ENCODE data around the gene KIAA1549.
"Not testable (repeated sequence)": the region's sequence is repeated elsewhere in the genome, so short reads cannot be mapped to it uniquely, and the experiment has no call there.

KIAA1549 gene

GRCh38 chr7:138843632-138844580 lies 137.3 kb downstream of the KIAA1549 start:
- no peak for DNase-seq

- no peak for DNase-seq
These were observed 139.1 kb downstream of the KIAA1549 start for GRCh38 chr7:138842111-138842510.

- DNase-seq, result no peak
These were observed 143.0 kb downstream of the KIAA1549 start for GRCh38 chr7:138838166-138838565.

DNA sequence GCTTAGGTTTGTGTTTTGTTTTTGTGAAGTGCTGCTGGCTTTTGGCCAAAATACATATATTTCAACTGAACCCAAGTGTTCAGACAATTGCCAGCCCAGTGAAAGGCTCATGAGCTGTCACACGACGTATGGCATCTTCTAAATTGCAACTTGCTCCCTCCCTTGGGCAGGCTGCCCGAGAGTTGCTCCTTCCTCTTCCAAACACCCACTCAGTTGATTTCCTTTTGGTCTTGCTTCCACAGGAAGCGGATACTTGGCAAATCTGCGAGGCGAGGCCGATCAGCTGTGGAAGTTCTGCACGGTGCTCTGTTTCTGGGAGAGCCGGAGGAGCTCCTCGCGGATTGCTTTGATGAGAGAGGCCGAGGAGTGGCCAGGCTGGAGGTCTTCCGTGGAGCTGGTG lies 143.6 kb downstream of the KIAA1549 start:
- DNase-seq, result no peak

DNA sequence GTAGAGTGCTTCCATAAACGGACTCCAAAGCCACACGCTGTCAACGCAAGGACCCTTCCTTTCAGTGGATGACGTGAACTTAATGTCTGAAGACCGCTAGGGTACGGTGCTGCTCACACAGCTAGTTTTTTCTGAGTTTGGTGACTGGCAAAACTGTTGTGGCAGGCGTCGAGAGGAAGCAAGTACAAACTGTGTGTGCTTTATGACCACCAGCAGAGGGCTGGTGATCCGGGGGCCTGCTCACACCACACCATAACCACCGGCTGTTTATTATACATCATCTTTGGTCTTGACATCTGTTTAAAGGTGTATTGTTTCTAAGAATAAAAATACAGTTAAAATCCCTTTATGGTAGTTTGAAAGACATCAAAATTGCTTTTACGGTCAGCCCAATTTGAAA lies 146.1 kb downstream of the KIAA1549 start:
- no peak for DNase-seq

GRCh38 chr7:138834583-138834982 lies 146.6 kb downstream of the KIAA1549 start:
- DNase-seq, result no peak

- DNase-seq, result no peak
These were observed 147.6 kb downstream of the KIAA1549 start for GRCh38 chr7:138833596-138833995.

DNA sequence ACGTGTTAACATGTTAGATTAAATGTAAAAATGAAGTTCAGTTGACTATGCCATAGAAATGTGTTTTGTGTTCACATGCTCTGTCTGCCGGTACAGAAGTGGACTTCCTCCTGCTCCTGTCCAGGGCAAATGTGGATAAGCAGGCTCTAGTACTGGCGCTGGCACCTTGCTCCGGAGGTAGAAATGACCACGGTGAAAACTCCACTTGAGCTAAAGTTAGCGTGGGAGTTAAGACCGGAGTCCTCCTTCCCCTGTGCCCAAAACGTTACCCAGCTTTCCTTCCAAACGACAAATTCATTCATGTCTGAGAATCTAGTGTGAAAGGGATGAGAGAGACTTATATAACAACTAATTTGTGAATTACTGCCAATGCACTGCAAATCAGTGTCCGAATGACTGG lies 148.2 kb downstream of the KIAA1549 start:
- no peak for DNase-seq

DNA sequence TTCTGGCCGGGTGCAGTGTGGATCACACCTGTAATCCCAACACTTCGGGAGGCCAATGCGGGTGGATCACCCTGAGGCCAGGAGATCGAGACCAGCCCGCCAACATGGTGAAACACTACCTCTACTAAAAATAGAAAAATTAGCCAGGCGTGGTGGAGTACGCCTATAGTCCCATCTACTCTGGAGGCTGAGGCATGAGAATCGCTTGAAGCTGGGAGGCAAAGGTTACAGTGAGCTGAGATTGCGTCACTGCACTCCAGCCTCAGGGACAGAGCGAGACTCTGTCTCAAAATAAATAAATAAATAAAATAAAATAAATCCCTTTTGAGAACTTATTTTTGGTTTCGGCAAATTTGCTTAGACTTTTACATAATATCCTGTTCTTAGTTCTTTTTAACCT lies 151.9 kb downstream of the KIAA1549 start:
- DNase-seq, result no peak

DNA sequence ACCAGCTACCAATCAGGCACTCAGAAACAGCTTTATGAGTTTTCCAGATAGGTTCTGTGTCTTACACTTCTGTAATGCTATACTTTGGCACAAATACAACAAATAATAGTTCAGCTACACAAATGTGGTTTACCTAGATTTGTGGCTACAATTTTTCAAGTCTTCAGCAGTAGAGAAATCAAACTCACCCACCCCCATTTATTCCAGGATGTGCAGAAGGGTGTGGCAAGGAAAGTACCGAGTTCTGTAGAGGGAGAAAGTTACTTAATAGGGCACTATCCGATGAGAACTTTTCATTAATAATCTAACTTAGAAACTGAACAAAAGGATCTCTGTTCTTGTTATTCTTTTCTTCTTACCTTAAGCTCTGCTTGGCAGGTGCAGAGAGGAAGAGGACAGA lies 152.9 kb downstream of the KIAA1549 start:
- DNase-seq, result no peak

DNA sequence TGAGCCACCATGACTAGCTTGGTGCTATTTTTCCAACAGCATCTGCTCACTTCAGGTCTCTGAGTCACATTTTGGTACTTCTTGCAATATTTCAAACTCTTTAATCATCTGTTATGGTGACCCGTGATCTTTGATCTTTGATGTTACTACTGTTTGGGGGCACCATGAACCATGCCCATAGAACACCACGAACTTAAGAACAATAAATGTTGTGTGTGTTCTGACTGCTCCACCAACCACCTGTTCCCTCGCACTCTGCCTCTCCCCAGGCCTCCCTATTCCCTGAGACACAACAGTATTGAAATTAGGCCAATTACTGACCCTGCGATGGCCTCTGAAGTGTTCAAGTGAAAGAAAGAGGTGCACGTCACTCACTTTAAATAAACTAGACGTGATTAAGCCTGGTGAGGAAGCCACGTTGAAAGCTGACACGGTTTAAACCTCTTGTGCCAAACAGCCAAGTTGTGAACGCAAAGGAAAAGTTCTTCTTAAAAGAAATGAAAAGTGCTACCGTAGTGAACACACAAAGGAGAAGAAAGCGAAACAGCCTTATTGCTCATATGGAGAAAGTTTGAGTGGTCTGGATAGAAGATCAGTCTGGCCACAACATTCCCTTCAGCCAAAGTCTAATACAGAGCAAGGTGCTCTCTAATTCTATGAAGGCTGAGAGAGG lies 156.0 kb downstream of the KIAA1549 start:
- no peak for DNase-seq

- no peak for DNase-seq
These were observed 158.2 kb downstream of the KIAA1549 start for GRCh38 chr7:138822867-138823535.

DNA sequence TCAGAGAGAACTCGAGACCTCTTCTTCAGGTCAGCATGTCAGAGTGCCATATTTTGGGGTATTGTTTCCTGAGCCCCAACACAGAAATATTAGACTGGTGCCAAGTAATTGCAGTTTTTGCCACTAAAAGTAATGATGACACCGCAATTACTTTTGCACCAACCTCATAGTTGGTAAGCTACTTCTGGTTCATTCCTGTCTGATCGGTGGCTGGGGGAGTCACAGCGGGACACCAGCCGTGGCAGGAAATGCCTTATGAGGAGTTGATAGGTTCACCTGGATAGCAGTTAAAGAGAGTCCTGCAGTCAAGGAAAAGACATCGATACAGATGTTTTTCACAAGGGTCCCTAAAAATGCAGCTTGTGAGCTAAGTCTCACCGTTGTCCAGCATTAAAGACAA lies 159.3 kb downstream of the KIAA1549 start:
- no peak for DNase-seq

DNA sequence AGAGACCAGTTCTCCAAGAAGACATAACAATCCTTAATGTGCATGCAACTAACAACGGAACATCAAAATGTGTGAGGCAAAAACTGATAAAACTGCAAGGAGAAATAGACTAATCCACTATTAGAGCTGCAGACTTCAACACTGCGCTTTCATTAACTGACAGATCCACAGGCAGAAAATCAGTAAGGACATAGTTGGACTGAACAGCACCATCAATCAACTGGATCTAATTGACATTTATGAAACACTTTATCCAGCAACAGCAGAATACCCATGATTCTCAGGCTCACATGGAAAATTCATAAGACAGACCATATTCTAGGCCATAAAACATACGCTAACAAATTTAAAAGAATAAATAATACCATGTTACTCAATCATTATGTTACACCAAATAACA lies 161.6 kb downstream of the KIAA1549 start:
- DNase-seq, result no peak

GRCh38 chr7:138816650-138817049 lies 164.5 kb downstream of the KIAA1549 start:
- DNase-seq, result no peak

- no peak for DNase-seq
These were observed 166.3 kb downstream of the KIAA1549 start for GRCh38 chr7:138814816-138815332.

GRCh38 chr7:138813945-138814344 lies 167.2 kb downstream of the KIAA1549 start:
- DNase-seq, result no peak

DNA sequence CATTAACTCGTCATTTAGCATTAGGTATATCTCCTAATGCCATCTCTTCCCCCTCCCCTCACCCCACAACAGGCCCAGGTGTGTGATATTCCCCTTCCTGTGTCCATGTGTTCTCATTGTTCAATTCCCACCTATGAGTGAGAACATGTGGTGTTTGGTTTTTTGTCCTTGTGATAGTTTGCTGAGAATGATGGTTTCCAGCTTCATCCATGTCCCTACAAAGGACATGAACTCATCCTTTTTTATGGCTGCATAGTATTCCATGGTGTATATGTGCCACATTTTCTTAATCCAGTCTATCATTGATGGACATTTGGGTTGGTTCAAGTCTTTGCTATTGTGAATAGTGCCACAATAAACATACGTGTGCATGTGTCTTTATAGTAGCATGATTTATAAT lies 169.9 kb downstream of the KIAA1549 start:
- DNase-seq, result not testable (repeated sequence)

DNA sequence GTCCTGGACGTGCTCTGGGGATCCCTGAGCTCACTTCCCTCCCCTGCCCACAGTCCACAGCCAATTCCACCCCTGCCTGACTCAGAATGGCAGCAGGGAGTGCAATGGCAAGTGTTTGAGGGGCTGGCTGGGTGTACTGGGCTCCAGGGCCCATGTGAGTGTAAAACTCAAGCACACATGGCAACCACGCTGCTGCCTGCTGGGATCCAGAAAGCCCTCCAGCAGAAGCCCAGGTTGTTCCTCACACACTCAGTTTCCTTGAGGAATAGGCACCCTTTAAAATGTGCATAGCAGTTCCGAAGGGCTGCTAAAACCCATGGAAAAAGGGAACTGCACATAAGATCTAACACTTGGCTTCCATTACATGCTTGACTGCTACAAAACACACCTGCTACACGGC lies 171.8 kb downstream of the KIAA1549 start:
- DNase-seq, result no peak

- DNase-seq, result no peak
These were observed 176.6 kb downstream of the KIAA1549 start for GRCh38 chr7:138804618-138805017.

DNA sequence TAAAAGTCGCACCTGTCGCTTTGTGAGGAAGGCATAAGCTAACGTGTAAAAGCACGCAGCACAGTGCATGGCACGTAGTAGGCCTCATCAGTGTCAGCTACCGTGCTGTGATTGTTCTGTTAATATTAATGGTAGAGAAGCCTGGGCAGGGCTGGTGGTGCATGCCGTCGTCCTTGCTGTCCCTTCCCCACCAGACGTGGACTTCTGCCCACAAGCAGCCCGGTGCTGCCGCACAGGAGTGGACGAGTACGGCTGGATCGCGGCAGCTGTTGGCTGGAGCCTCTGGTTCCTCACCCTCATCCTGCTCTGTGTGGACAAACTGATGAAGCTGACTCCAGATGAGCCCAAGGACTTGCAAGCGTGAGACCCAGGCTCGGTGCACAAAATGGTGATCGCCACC lies 178.5 kb downstream of the KIAA1549 start:
- DNase-seq, result no peak

DNA sequence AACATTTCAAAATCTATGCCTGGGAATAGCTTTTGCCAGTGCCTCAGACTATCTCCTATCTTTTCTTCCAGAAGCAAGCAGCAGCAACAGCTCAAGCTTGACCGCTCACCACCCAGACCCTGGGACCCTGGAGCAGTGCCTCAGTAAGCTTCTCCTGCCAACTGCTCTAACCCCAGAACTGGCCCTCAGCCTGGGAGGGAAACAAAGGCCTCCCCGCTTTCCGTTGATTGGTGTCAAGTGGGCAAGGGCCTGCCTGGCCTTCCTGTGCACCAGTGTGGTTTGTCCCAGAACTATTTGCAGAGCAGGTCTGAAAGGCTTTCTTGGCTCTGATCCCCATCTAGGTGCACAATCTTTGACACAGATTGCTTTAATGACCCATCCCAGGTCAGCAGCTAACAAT lies 179.9 kb downstream of the KIAA1549 start:
- no peak for DNase-seq

DNA sequence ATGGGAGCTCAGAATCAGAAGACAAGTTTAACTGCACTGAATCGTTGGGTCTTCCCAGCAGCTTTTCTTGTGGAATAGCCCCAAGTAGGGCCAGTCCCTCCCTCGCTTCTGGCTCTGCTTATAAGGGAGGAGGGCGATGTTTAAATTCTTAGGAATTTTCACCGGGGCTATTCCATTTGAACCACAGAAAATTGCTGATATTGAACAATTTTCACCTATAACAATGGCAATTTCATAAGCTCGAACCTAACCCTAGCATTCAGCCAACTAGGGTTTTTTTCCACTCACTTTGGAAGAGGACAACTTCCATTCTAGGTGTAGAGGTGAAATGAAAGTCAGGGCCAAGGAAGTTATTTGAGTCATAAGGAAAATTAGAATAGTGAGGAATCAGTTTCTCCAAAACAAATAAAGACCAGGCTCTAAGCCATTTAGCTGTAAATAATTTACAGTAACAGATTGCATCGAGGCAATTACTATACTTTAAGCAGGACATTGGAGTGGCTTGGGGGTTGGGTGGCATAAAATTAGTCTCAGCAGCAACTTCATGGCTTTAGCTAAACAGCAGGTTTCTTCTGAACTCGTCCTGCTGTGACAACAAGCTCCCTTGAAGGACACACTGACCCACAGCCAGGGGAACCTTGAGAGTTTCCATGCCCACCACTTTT lies 181.7 kb downstream of the KIAA1549 start:
- DNase-seq, result no peak
